G401 (cell line): ENCODE measurements around the gene NDUFA7. TPM values are rescaled to one million over a fixed set of nuclear protein-coding genes. Genes with fewer than 3 reads are reported as not detected.
"Not testable (repeated sequence)": the region's sequence is repeated elsewhere in the genome, so short reads cannot be mapped to it uniquely, and the experiment has no call there.

Experiments used
- DNase-seq: peaks from one replicate; pipeline ENCODE4 v3.0.0-alpha.2; 2015; ENCODE audit warnings: low spot score
- in situ Hi-C: cut with HindIII; loops from 2 replicates; pipeline ENCODE4 v1.10.0; 2016; ENCODE audit warnings: low sequenced_read_pairs, mixed read lengths
- total RNA-seq: library from RNA; depleted of rRNA; stranded (reverse); fragments of >200 nt; shearing (Covaris generic); gene quantifications from 2 replicates; pipeline ENCODE4 v1.2.3, GENCODE V29; 2014; rRNA removed

The NDUFA7 gene
- total RNA-seq, result 39.8 and 59.0 TPM in 2 replicates

DNA sequence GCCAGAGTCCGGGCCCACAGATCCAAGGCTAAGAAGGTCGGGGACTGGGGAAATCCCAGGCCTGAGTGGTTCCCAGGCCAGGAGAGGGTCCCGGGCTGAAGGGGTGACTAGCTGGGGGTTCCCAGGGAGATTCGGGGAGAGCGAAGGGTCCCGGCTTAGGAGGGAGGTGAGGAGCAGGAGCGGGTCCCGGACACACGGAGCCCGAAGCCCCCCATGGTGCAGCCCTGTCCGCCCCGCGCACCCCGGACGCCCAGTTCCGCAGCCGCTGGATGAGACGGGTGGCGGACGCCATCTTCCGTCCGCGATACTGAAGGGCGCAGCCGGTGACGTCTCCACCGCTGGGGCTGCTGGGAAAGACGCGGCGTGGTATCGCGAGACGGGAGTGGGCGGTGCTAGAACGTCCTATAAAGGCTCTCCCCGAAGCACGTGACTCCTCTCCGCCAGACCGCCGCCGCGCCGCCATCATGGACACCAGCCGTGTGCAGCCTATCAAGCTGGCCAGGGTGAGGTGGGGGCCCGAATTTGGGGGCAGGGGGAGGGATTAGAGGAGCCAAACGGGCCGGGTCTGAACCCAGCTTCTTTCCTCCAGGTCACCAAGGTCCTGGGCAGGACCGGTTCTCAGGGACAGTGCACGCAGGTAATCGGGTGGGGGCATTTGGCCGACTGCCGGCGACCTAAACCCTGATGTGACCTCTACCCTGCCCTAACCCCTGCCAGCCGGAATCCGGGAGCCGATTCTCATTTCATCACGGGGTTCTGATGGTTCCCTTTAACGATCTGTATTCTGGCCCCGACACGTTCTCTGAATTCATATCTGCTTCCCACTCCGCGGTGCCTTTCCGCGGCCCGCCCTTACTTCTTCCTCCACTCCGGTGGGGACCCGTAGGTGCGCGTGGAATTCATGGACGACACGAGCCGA lies at the start of gene NDUFA7, which contains the start of gene RPS28:
Gene NDUFA7 (minus strand): TSS at position 309 of the 919 bp plus-strand sequence. CDS start 17 bp downstream, at position 292.
Gene RPS28 (plus strand): TSS at position 430 of the 919 bp plus-strand sequence. CDS start 35 bp downstream, at position 465.
- DNase-seq, result peak; percentile 96
- in situ Hi-C loops, result no loop called here

DNA sequence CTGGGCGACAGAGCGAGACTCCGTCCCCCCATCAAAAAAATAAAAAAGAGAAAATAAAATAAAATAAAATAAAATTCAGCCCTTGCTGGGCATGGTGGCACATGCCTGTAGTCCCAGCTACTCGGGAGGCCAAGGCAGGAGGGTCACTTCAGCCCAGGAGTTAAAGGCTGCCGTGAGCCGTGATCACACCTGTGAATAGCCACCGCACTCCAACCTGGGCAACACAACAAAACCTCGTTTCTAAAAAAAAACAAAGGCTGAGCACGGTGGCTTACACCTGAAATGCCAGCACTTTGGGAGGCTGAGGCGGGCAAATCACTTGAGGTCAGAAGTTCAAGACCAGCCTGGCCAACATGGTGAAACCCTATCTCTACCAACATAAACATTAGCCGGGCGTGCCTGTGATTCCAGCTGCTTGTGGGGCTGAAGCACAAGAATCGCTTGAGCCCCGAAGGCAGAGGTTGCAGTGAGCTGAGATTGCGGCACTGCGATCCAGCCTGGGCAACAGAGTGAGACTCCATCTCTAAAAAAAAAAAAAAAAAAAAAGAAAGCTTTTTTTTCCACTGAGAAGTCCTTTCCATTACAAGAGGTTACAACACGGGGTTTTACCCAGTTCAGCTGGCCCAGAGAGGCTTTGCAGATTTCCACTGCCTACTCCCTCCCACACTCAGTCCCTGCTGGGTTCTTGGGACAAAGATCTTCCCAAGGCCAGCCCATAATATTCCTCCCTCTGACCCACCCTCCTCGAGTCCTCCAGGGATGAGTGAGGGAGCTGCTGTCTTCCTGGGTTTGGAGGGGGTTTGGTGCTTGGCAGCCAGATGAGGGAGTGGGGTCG lies 49.2 kb upstream of the NDUFA7 start:
- in situ Hi-C loops, result no loop called here
- no peak for DNase-seq

- in situ Hi-C loops, result no loop called here
- peak; percentile 44 for DNase-seq
Observed at GRCh38 chr19:8367327-8368001, 46.3 kb upstream of the NDUFA7 start.

DNA sequence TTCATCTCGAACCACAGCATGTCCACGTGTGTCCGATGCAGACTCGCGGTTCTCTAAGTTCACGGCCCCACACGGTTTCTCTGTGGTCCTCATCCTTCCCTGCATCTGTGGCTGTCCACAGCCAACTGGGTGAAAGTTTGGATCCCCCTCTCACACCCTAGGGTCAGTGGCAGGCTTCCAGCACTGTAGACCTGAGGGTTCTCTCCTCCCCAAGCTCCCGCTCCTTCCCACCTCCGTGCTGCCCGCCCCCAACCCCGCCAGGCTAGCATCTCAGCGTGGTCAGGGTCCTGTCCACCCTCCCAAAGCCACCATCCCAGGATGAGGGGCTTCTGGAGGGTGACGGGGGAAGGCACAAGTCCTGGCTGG lies 45.8 kb upstream of the NDUFA7 start:
- no peak for DNase-seq
- in situ Hi-C loops, result no loop called here

DNA sequence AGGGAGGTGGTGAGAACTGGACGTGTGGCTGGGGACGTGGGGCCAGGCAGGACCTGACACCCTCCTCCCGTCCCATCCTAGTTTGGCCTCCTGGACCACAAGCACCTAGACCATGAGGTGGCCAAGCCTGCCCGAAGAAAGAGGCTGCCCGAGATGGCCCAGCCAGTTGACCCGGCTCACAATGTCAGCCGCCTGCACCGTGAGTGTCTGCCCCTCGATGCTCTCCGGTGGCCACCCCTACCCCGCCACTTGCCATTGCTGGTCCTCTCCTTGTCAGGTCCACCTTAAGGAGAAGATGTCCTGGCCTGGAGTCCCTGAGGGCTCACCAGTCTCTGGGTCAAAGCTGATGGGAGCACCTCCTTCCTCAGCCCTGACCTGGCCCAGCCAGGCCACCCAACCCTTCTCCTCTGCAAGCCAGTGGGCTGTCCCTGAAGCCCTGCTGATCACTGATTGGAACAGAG lies 45.0 kb upstream of the NDUFA7 start:
- DNase-seq, result no peak
- in situ Hi-C loops, result no loop called here

- in situ Hi-C loops, result no loop called here
- peak; percentile 25 for DNase-seq
Observed at GRCh38 chr19:8363803-8364771, 42.9 kb upstream of the NDUFA7 start, which contains the start of gene ANGPTL4. TSS of gene ANGPTL4 (plus strand) at chr19:8364155. CDS start at chr19:8364322, 167 bp downstream.

DNA sequence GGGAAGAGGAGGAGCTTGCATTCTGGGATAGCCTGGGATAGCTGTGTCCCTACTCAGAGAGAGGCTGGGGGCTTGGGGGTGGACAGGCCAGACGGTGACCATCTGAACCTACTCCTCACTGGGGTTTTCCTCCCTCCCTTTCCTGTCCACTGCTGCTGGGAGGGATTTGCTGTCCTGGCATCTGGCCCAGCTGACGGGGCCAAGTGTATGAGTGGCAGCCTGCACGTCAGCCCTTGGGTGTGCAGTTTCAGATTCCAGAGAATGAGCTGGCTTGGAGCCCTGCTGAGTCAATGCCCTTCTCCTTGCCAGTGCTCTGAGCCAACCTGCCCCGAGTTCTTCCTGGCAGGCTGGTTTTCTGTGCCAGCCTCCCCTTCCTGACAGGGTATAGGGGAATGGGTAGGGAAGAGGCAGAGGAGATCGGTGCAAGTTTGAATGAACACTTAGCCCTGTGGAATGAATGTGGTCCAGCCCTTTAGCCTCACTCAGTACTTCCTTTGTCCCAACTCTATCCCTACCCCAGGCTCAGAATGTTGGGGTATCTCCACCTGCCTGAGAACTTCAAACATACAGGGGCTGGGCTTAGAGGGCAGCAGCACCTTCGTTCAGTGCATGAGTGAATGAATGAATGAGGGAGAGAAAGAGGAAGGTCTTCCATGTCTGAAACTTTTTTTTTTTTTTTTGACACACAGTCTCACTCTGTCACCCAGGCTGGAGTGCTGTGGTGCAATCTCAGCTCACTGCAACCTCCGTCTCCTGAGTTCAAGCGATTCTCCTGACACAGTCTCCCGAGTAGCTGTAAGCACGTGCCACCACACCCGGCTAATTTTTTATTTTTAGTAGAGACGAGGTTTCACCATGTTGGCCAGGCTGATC lies 41.0 kb upstream of the NDUFA7 start:
- in situ Hi-C loops, result no loop called here
- peak; percentile 23 for DNase-seq

- in situ Hi-C loops, result no loop called here
- DNase-seq, result no peak
Observed at GRCh38 chr19:8360196-8360595, 39.0 kb upstream of the NDUFA7 start.

- in situ Hi-C loops, result no loop called here
- DNase-seq, result no peak
Observed at GRCh38 chr19:8358948-8359347, 37.8 kb upstream of the NDUFA7 start.

DNA sequence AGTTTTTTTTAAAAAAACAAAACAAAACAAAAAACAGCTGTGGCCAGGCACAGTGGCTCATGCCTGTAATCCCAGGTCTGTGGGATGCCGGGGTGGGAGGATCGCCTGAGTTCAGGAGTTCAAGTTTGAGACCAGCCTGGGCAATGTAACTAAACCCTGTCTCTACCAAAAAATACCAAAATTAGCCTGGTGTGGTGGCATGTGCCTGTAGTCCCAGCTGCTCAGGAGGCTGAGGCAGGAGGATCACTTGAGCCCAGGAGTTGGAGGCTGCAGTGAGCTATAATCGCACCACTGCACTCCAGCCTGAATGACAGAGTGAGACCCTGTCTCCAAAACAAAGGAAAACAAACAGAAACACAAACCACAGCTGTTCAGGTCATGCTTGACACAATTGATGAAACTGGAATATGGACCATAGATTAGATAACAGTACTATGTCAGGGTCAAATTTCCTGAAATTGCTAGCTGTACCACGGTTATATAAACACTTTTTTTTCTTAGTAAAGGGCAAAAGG lies 35.9 kb upstream of the NDUFA7 start:
- in situ Hi-C loops, result no loop called here

GRCh38 chr19:8355631-8356402 lies 34.6 kb upstream of the NDUFA7 start:
- in situ Hi-C loops, result no loop called here
- no peak for DNase-seq

More for the DNA sequence above, 35.9 kb upstream of the NDUFA7 start:
- no peak for DNase-seq

DNA sequence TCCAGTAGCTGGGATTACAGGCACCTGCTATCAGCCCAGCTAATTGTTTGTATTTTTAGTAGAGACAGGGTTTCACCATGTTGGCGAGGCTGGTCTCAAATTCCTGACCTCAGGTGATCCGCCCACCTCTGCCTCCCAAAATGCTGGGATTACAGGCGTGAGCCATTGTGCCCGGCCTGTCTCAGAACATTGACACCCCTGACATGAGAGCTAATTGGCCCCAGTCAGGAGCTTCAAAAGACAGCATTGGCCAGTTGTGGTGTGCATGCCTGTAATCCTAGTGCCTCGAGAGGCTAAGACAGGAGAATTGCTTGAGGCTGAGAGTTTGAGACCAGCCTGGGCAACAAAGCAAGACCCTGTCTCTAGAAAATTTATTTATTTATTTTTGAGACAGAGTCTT lies 31.7 kb upstream of the NDUFA7 start:
- DNase-seq, in situ Hi-C loops: not testable (repeated sequence)

GRCh38 chr19:8352134-8352827 lies 31.1 kb upstream of the NDUFA7 start:
- DNase-seq, result no peak
- in situ Hi-C loops, result no loop called here

DNA sequence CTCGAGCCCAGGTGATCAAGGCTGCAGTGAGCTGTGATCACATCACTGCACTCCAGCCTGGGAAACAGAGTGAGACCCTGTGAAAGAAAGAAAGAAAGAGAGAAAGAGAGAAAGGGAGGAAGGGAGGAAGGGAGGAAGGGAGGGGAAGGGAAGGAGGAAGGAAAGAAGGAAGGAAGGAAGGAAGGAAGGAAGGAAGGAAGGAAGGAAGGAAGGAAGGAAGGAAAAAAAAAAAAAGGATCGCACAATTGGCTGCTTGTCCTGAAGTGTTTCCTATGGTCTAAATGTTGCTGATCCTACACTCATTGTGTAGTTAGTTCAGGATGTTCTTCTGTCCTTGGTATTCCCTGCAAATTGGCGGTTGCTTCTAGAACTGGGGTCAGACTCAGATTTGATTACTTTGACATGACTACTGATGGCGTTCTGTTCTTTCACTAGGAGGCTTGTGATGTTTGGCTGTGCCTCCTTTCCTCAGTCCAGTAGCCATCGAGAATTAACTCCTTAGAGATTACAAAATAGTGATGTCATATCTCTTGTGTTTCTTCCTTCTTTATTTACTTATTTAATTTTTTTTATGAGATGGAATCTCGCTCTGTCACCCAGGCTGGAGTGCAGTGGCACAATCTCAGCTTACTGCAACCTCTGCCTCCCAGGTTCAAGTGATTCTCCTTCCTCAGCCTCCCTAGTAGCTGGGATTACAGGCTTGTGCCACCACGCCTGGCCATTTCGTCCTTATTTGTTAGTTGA lies 28.6 kb upstream of the NDUFA7 start:
- in situ Hi-C loops, DNase-seq: not testable (repeated sequence)

GRCh38 chr19:8343483-8343844 lies 22.3 kb upstream of the NDUFA7 start:
- no peak for DNase-seq
- in situ Hi-C loops, result no loop called here
